ENCODE measurements around the gene VSIG8. TPM values are rescaled to one million over a fixed set of nuclear protein-coding genes. Genes with fewer than 3 reads are reported as not detected.
A peak's percentile ranks its signal among the peaks of the same experiment; 100 is the strongest.

Gene VSIG8
- total RNA-seq, 4 donors from 2014 or later, result 0.38 to 7.8 (median 1.8) TPM

GRCh38 chr1:159897962-159898361 lies 35.5 kb upstream of the VSIG8 start:
- no peak for DNase-seq
- Histone ChIP-seq H3K36me3 (no peaks in the 10 kb centered on the region), H3K27me3 (no peaks in the 10 kb centered on the region), H3K4me1 (peaks cover 18 to 53% (median 24%) of the 10 kb centered on the region in 3 donors), H3K4me3 (no peak overlapping the region), H3K27ac (no peak overlapping the region), H3K9me3 (no peaks in the 10 kb centered on the region)
- TF ChIP-seq CTCF (IDR thresholded peaks at IDR 0.05), result no peak
- intact Hi-C loops (cut with DNase I), result no loop called here
- WGBS, 2 donors, result 75 to 82% methylated on average over 3 of the region's 3 CpGs

GRCh38 chr1:159896546-159896930 lies 34.1 kb upstream of the VSIG8 start:
- TF ChIP-seq CTCF (IDR thresholded peaks at IDR 0.05) (no peak), POLR2A (IDR thresholded peaks at IDR 0.05) (no peak)
- WGBS, 2 donors, result 19 to 70% methylated on average over 3 of the region's 3 CpGs
- H3K27ac ChIP-seq, result peak overlapping the region in 1 of 4 donors; percentile 18

GRCh38 chr1:159895836-159896545 lies 33.5 kb upstream of the VSIG8 start:
- TF ChIP-seq POLR2A (IDR thresholded peaks at IDR 0.05) (no peak), CTCF (IDR thresholded peaks at IDR 0.05) (no peak)
- Histone ChIP-seq H3K4me1 (peaks cover 15 to 50% (median 24%) of the 10 kb centered on the region in 3 donors), H3K27me3 (no peaks in the 10 kb centered on the region), H3K9me3 (no peaks in the 10 kb centered on the region), H3K27ac (peak overlapping the region in 1 of 4 donors; percentile 18), H3K4me3 (no peak overlapping the region), H3K36me3 (no peaks in the 10 kb centered on the region)
- 68 to 76% methylated on average over 5 to 6 of the region's 6 CpGs for WGBS, 2 donors
- DNase-seq, result no peak
- intact Hi-C loops (cut with DNase I), result no loop called here

More at GRCh38 chr1:159896546-159896930, 34.1 kb upstream of the VSIG8 start:
- no peak for DNase-seq
- no peaks in the 10 kb centered on the region for H3K36me3 ChIP-seq
- H3K4me3 ChIP-seq, result no peak overlapping the region
- H3K27me3 ChIP-seq, result no peaks in the 10 kb centered on the region
- no peaks in the 10 kb centered on the region for H3K9me3 ChIP-seq
- intact Hi-C loops (cut with DNase I), result no loop called here
- H3K4me1 ChIP-seq, result peaks cover 18 to 50% (median 24%) of the 10 kb centered on the region in 3 donors

GRCh38 chr1:159895286-159895685 lies 32.8 kb upstream of the VSIG8 start:
- H3K27ac ChIP-seq, result no peak overlapping the region
- no peaks in the 10 kb centered on the region for H3K36me3 ChIP-seq
- H3K9me3 ChIP-seq, result no peaks in the 10 kb centered on the region
- no peak overlapping the region for H3K4me3 ChIP-seq
- peaks cover 9 to 50% (median 18%) of the 10 kb centered on the region in 3 donors for H3K4me1 ChIP-seq
- no peak for DNase-seq
- no peak for TF ChIP-seq POLR2A (IDR thresholded peaks at IDR 0.05)
- no peak for TF ChIP-seq CTCF (IDR thresholded peaks at IDR 0.05)
- WGBS, 2 donors, result 78 to 89% methylated on average over 3 of the region's 3 CpGs
- intact Hi-C loops (cut with DNase I), result no loop called here
- no peaks in the 10 kb centered on the region for H3K27me3 ChIP-seq

- no peak for DNase-seq
- no peak overlapping the region for H3K4me3 ChIP-seq
- TF ChIP-seq POLR2A (IDR thresholded peaks at IDR 0.05), result no peak
- peak in 2 of 6 experiments; percentile 6 to 41 for TF ChIP-seq CTCF (IDR thresholded peaks at IDR 0.05)
- H3K27ac ChIP-seq, result no peak overlapping the region
- H3K4me1 ChIP-seq, result peaks cover 10 to 50% (median 21%) of the 10 kb centered on the region in 3 donors
- intact Hi-C loops (cut with DNase I), result loop anchor here (2.0 to 5.0 kb wide), 2 partner anchors 94 to 111 kb away; partner anchors contain the start of gene DUSP23
- no peaks in the 10 kb centered on the region for H3K27me3 ChIP-seq
- H3K36me3 ChIP-seq, result no peaks in the 10 kb centered on the region
- 29 to 54% methylated on average over 1 to 5 of the region's 5 CpGs for WGBS, 2 donors
- no peaks in the 10 kb centered on the region for H3K9me3 ChIP-seq
Measured at GRCh38 chr1:159892944-159893343, 30.5 kb upstream of the VSIG8 start.
